Liver (tissue), 3 donors: ENCODE results near the gene P2RX3.

Experiments
- CTCF ChIP-seq: fragments of 150-350 bp; IDR thresholded peaks from 2 replicates; pipeline ENCODE4 v1.5.1; 2017; ENCODE audit warnings: improper control_type of control experiment, low read depth, low read length; ENCODE audit not compliant: missing input control
- EGR1 ChIP-seq, 2 donors: IDR thresholded peaks; 2 replicates each; pipeline ENCODE4 v1.6.1; 2016 to 2018; ENCODE audit warnings: antibody characterized with exemption in 2 of 2, low read depth in 2 of 2
- FOXA1 ChIP-seq: IDR thresholded peaks from 2 replicates; pipeline ENCODE4 v1.6.1; 2016; ENCODE audit warnings: antibody characterized with exemption
- GABPA ChIP-seq, 2 donors: IDR thresholded peaks in 1 of 2; conservative IDR thresholded peaks in 1 of 2; 2 replicates each; pipeline ENCODE4 v1.6.1; 2016; ENCODE audit warnings: antibody characterized with exemption in 2 of 2, mild to moderate bottlenecking in 1 of 2, moderate library complexity in 1 of 2
- JUND ChIP-seq, 2 donors: IDR thresholded peaks; 2 replicates each; pipeline ENCODE4 v1.6.1; 2016; ENCODE audit warnings: antibody characterized with exemption in 2 of 2
- REST ChIP-seq: IDR thresholded peaks from 2 replicates; pipeline ENCODE4 v1.6.1; 2016; ENCODE audit warnings: antibody characterized with exemption, mild to moderate bottlenecking
- YY1 ChIP-seq: IDR thresholded peaks from 2 replicates; pipeline ENCODE4 v1.6.1; 2016; ENCODE audit warnings: antibody characterized with exemption, mild to moderate bottlenecking
- TF ChIP-seq, protein P1 (sequence below): IDR thresholded peaks from 2 replicates; pipeline ENCODE4 v1.6.1; 2016; ENCODE audit warnings: antibody characterized with exemption
- TF ChIP-seq, protein P2 (sequence below): IDR thresholded peaks from 2 replicates; pipeline ENCODE4 v1.6.1; 2016; ENCODE audit warnings: antibody characterized with exemption
- donor health status: healthy.
- donor health status: healthy.

- TF ChIP-seq CTCF: no peak
- TF ChIP-seq JUND (IDR thresholded peaks at IDR 0.05): no peak
- no peak for TF ChIP-seq GABPA (IDR thresholded peaks at IDR 0.05 in 1 of 2, conservative IDR thresholded peaks at IDR 0.05 in 1 of 2)
- TF ChIP-seq EGR1 (IDR thresholded peaks at IDR 0.05; ENCODE audit: low read depth in 2 of 2): no peak
- TF ChIP-seq REST: no peak
- TF ChIP-seq FOXA1: no peak
- TF ChIP-seq YY1: no peak
- TF ChIP-seq, protein P1, sequence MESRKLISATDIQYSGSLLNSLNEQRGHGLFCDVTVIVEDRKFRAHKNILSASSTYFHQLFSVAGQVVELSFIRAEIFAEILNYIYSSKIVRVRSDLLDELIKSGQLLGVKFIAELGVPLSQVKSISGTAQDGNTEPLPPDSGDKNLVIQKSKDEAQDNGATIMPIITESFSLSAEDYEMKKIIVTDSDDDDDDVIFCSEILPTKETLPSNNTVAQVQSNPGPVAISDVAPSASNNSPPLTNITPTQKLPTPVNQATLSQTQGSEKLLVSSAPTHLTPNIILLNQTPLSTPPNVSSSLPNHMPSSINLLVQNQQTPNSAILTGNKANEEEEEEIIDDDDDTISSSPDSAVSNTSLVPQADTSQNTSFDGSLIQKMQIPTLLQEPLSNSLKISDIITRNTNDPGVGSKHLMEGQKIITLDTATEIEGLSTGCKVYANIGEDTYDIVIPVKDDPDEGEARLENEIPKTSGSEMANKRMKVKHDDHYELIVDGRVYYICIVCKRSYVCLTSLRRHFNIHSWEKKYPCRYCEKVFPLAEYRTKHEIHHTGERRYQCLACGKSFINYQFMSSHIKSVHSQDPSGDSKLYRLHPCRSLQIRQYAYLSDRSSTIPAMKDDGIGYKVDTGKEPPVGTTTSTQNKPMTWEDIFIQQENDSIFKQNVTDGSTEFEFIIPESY: no peak
- TF ChIP-seq, protein P2, sequence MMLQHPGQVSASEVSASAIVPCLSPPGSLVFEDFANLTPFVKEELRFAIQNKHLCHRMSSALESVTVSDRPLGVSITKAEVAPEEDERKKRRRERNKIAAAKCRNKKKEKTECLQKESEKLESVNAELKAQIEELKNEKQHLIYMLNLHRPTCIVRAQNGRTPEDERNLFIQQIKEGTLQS: no peak
Observed at GRCh38 chr11:57375490-57375889, 37.3 kb downstream of the P2RX3 start.
